Activated gamma-delta T cell (primary cell): ENCODE data around the gene CTDSP2.
"Not testable (repeated sequence)": the region's sequence is repeated elsewhere in the genome, so short reads cannot be mapped to it uniquely, and the experiment has no call there.

ENCODE experiments used
- DNase-seq: peaks from one replicate; lab custom pipeline; 2025; lab: John Stamatoyannopoulos, UW

CTDSP2 gene

DNA sequence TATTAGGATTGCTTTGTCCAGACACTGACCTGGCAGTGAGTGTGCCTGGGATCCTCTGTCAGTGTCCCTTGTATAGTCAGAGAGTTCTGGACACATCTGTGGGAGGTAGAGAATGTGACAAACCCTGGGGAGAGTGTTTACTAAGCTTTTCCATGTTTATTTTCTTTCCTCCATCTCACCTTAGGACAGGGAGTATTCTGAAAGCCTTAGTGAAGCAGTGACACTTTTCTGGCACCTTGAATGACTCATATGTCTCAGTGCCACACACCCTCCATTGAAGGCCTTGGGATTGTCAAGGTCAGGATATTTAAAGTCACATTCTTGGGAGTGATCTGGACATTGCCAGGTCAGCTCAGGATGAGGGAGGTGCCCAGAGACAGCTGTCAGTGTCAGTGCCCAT lies 34.9 kb upstream of the CTDSP2 start:
- DNase-seq, result no peak

- not testable (repeated sequence) for DNase-seq
Measured at GRCh38 chr12:57881035-57881434, 34.5 kb upstream of the CTDSP2 start.

- no peak for DNase-seq
Measured at GRCh38 chr12:57877876-57878275, 31.3 kb upstream of the CTDSP2 start.

DNA sequence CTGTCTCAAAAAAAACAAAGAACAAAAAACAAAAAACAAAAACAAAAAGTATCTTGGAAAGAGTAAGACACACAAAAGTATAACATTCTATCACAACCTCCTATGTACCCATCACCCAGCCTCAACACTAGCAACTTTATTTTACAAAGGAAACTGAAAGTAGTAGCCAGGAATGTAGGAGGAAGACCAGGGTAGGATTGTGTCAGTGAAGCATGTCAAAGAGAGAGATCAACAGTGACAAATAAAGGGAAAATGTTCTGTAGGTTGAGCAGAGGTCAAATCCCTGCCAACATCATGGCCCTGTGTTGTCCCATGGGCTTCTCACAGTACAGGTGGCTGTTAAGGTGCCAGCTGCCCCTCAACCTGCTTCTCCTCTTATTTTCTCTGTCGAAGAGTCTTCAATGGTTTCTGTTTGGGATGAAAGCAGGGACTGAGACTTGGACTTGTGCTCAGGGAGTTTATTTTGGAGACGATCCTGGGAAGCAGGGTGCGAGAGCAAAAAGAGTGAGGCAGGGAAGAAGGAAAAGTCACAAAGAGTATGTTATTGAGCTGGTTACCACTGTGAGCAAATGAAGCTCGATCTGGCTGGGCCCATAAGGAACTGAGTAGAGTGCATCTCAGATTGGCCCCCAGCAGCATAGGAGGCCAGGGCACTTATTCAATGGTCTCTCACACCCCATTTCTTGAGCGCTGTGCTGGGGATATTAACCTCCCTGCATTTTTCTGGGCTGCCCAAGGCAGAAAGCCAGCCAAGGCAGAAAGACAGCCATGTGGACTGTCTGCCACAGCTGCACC lies 29.4 kb upstream of the CTDSP2 start:
- no peak for DNase-seq

DNA sequence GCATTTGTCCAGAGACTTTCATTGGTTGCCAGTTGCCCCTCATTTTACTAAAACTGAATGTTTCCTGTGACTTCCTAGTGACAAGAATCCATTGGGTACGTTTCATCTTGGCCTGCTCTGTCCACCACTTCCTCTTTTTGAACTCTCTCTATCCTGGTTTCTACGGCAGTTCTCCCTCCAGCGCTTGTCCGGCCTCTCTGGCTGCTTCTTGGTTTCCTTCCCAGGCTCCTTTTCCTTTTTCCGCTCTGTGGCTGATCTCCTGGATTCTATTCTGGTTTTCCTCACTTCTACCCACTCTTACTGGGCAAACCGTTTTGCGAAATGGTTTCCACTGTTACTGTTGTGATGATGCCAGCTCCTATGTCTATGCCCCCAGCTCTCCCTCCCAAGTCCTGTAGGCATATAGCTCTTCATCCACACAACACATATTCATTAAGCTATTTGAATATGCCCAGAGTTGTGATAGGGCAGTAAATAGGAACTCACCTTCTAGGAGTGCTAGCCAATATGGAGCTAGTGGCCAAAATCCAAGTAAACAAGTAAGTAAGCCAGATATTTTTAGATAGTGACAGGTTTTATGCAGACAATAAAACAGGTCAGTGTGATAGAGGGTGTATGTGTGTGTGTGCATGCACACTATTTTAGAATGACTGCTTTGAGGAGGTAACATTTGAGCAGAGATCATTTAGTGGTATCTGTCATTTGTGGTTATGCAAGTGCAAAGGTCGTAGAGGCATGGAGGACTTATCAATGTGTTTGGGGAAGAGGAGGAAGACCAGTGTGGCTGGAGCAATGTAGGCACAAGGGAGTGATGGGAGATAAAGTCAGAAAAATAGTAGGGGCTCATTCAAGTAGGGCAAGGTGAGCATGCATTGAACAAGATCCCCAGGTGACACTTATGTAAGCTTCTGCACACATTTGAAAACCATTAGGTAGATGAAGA lies 27.9 kb upstream of the CTDSP2 start:
- no peak for DNase-seq

DNA sequence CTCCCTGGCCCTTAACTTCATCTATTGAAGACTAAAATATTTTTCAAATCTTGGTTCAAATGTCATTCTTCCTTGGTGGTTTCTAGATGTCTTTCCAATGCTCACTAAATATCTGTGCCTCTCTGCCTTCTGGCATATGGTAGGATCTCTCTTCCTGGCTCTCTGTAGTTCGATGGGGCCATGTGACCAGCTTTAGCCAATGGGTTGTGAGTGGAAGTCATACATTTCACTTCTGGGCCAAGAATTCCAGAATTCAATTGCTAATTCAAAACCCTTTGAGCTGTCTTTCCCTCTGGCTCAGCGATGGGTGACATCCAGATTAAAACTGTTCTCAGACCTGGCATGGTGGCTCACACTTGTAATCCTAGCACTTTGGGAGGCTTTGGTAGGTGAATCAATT lies 25.8 kb upstream of the CTDSP2 start:
- no peak for DNase-seq

DNA sequence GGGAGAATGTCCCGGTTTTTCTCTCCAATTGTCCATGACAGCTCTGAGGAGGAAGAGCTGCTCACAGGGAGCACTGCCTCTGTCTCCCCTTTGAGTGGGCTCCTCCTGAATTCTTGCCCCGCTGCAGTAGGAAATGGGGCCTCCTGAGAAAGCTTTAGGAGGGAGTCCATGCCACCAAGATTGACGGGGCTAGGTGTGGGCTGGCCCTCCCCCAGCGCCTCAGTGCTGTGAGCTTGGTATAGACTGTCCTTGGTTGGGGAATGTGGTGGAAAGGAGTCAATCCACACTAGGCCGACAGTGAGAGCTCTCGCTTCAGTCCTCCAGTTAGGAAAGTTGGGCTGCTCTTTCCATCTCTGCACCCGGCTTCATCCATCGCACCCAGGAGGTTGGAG lies 23.4 kb upstream of the CTDSP2 start:
- DNase-seq, result no peak

GRCh38 chr12:57869298-57869926 lies 22.9 kb upstream of the CTDSP2 start:
- no peak for DNase-seq

DNA sequence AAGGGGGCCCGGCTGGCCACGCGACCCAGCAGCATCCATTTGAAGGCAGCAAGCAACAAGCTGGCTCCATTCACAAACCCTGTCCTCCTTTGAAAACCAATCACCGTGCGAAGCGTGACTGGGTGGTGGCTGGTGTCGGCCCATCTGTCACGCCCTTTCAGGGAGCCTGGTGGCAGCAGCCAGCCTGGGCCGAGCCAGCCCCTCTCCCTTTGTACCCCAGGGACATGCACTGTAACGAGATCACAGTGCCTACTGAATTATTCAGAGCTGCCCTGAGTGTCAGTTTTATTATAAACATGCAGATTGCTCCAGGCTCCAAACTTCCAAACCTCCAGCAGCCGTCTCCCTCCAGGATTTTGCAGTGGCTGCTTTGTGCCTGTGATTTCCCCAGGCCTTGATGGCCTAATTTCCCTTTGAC lies 22.3 kb upstream of the CTDSP2 start:
- DNase-seq, result no peak

DNA sequence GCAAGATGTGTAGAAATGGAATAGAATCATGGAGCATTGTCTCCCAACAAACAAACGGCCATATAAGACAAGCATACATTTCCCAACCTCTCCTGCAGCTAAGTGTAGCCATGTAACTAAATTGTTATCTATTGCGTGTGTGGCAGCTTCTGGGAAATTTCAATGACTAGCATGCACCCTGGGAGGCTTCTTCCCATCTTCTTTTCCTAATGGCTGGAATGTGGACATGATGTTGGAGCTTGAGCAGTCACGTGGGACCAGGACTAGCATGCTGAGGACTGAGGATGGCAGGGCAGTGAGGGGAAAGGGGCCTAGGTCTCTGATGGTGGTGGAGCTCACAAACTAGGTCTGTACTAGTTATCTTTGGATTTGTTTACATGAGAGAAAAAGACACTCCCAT lies 21.7 kb upstream of the CTDSP2 start:
- no peak for DNase-seq

- no peak for DNase-seq
Measured at GRCh38 chr12:57866308-57867019, 19.9 kb upstream of the CTDSP2 start.

- no peak for DNase-seq
Measured at GRCh38 chr12:57865084-57865751, 18.7 kb upstream of the CTDSP2 start.

DNA sequence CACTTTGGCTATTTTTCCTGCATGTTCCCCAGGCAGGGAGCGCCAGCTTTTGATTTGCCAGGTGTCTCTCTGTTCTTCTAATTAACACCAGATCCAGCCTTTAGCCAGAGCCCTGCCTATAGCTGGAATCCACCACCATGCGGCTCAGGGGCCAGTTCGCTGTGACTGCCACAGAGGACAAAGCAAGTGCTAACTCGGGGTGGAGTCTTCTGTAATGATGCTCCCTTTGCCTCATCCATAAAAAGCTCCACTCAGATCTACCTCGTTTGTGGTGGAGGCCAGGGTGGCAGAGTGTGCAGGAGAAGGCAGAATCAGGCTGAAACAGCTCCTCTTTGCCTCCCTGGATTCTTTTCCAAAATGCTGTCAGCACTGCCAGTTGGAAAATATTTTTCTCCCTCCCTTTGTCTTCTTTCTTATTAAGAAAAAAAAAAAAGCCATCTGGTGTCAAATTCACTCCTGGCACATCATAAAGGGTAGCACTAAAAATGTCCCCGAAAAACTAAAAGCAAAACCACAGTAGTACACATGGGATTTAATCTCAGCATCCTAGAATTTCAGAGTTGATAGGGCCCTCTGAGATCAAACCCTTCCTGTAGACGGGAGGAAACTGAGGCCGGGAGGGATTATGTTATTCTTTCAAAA lies 18.0 kb upstream of the CTDSP2 start:
- DNase-seq, result no peak

GRCh38 chr12:57863676-57864075 lies 17.1 kb upstream of the CTDSP2 start:
- DNase-seq, result no peak

DNA sequence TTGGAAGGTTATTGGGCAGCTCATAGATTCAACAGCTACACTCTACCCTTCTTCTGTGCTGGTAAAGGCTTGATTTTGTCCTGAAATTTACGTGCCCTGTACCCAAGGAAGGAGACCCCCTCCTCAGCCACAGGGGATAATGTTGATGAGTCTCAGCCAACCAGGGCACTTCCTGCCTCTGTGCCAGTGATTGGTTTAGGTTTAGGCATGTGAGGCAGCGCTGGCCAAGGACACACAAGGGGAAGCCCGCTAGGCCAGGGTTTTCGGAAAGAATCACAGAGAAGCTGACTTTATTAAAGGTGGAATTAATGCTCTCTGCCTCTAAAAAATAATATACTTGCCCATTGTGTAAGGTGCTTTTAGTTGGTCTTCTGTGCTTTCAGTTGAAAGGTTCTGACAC lies 15.4 kb upstream of the CTDSP2 start:
- DNase-seq, result no peak

DNA sequence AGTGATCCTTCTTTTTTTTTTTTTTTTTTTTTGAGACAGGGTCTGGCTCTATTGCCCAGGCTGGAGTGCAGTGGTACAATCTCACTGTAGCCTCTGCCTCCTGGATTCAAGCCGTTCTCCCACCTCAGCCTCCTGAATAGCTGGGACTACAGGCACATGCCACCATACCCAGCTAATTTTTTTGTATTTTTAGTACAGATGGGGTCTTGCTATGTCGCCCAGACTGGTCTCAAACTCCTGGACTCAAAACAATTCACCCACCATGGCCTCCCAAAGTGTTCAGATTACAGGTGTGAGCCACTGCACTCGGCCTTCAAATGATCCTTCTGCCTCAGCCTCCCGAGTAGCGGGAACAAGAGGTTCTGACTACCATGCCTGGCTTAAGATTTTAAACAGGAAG lies 14.4 kb upstream of the CTDSP2 start:
- DNase-seq, result not testable (repeated sequence)

GRCh38 chr12:57859121-57859520 lies 12.6 kb upstream of the CTDSP2 start:
- DNase-seq, result no peak

DNA sequence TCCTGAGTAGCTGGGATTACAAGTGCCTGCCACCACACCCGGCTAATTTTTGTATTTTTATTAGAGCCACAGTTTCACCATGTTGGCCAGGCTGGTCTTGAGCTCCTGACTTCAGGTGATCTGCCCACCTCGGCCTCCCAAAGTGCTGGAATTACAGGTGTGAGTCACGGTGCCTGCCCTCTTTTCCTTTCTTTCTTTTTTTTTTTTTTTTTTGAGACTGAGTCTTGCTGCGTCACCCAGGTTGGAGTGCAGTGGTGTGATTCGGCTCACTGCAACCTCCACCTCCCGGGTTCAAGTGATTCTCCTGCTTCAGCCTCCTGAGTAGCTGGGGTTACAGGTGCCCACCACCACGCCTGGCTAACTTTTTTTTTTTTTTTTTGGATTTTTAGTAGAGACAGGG lies 11.6 kb upstream of the CTDSP2 start:
- DNase-seq, result not testable (repeated sequence)

- no peak for DNase-seq
Measured at GRCh38 chr12:57854965-57855364, 8.4 kb upstream of the CTDSP2 start.

- no peak for DNase-seq
Measured at GRCh38 chr12:57853864-57854556, 7.5 kb upstream of the CTDSP2 start.
